ENCODE results near the gene SCFD2. TPM values are rescaled to one million over a fixed set of nuclear protein-coding genes. Genes with fewer than 3 reads are reported as not detected.
A peak's percentile ranks its signal among the peaks of the same experiment; 100 is the strongest.

Gene SCFD2
- polyA plus RNA-seq, 3 donors: 5.4 to 9.4 (median 6.7) TPM

DNA sequence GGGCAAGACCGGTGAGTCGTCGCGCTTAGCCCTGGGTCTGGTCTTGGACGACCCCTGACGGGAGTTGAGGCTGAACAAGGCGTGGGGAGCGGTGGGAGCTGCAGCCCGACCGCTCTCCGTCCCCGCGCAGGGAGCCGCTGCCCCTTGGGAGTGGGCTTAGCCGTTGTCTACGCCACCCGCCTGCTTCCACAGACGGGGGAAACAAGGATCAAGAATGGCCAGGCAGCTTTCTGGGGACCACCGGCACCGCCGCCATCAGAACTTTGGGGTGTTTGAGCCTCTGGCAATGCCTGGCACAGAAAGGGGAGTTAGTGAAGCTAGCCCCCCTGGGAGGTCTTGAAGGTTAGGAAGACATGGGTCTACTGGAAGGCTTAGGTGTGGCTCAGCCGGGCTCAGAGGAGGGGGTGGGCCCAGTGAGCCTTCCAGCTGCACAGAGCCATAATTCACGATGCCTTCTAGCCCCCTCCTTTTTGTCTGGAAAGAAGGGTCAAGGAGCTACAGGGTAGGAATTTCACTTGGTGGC, 503.2 kb downstream of the SCFD2 start:
- H3K9me3 Mint-ChIP-seq: peaks cover 0 to 17% (median 11%) of the 10 kb centered on the region in 7 donors
- peak overlapping the region; percentile 58 for H3K9ac ChIP-seq (ENCODE audit: insufficient read depth, low read length, poor library complexity, severe bottlenecking)
- intact Hi-C loops (cut with micrococcal nuclease): loop anchor here in 1 of 2 donors (5.0 kb wide), 1 partner anchor 150 kb away; no protein-coding TSS in a partner anchor

DNA sequence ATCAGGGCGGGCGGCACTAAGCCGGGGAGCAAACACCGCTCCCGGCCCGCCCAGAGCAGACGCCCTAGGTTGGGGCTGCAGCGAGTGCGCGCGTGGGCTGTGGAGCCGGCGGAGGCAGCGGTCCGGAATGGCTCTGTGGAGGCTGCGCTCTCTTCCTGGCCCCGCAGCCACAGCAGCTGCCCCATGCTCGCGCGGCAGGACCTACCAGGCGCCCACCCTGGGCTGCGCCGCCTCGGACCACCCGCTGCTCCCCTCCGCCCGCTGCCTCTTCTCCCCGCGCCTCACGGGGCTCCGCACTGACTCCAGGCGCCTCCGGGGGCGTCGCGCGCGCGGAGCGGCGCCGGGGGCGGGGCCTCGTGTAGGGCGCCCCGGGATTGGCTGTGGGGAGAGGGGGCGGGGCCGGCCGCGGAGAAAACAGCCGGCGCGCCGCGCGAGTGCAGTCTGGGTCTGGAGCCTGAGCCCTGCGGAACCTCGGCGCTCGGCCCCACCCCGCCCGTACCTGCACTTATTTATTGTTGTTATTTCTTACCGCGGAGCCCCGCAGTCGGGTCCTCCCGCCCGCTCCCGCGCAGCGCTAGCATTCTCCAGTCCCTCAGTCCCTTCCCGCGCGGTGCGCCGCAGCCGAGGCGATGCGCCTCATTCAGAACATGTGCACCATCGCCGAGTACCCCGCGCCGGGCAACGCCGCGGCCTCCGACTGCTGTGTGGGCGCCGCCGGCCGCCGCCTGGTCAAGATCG, 503.8 kb downstream of the SCFD2 start, which contains the start of gene RASL11B:
RASL11B (plus strand) TSS at position 439 of the 738 bp plus-strand sequence; CDS start at position 630, 191 bp downstream.
- Mint-ChIP-seq H3K36me3 (peaks cover 0 to 6% of the 10 kb centered on the region in 2 donors), H3K4me3 (peak within 1 kb of the TSS; percentile 80 to 90), H3K4me1 (peaks cover 6% of the 10 kb centered on the region), H3K27me3 (ENCODE audit: low read depth in 3 of 3) (peaks cover 32 to 35% (median 35%) of the 10 kb centered on the region in 3 donors), H3K9me3 (peaks cover 0 to 23% (median 16%) of the 10 kb centered on the region in 7 donors), H3K27ac (peak within 1 kb of the TSS in 2 of 7 donors; percentile 35 to 78)
- peak; percentile 63 to 72 (median 70) for DNase-seq
- no peaks in the 10 kb centered on the region for H3K36me3 ChIP-seq (replicated peaks in 1 of 2; ENCODE audit: control insufficient read depth in 1 of 2, insufficient read depth in 2 of 2, low read length in 2 of 2)
- no peaks in the 10 kb centered on the region for H4K20me1 ChIP-seq (ENCODE audit: insufficient read depth, low read length)
- peak within 1 kb of the TSS; percentile 89 for H2AFZ ChIP-seq (ENCODE audit: insufficient read depth, low read depth, low read length, poor library complexity, severe bottlenecking)
- H3K79me2 ChIP-seq (ENCODE audit: insufficient read depth, low read length): no peaks in the 10 kb centered on the region
- H3K27me3 ChIP-seq (ENCODE audit: control insufficient read depth in 2 of 2, insufficient read depth in 2 of 2, low read length in 2 of 2): peaks cover 29 to 38% of the 10 kb centered on the region in 2 donors
- no peaks in the 10 kb centered on the region for H3K9me3 ChIP-seq (replicated peaks in 1 of 2; ENCODE audit: control insufficient read depth in 1 of 2, insufficient read depth in 1 of 2, low read length in 2 of 2)
- TF ChIP-seq, protein P1, sequence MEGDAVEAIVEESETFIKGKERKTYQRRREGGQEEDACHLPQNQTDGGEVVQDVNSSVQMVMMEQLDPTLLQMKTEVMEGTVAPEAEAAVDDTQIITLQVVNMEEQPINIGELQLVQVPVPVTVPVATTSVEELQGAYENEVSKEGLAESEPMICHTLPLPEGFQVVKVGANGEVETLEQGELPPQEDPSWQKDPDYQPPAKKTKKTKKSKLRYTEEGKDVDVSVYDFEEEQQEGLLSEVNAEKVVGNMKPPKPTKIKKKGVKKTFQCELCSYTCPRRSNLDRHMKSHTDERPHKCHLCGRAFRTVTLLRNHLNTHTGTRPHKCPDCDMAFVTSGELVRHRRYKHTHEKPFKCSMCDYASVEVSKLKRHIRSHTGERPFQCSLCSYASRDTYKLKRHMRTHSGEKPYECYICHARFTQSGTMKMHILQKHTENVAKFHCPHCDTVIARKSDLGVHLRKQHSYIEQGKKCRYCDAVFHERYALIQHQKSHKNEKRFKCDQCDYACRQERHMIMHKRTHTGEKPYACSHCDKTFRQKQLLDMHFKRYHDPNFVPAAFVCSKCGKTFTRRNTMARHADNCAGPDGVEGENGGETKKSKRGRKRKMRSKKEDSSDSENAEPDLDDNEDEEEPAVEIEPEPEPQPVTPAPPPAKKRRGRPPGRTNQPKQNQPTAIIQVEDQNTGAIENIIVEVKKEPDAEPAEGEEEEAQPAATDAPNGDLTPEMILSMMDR (IDR thresholded peaks at IDR 0.05): peak; percentile 41
- peak within 1 kb of the TSS; percentile 91 for H3K4me2 ChIP-seq (replicated peaks; ENCODE audit: extremely low read depth, low read length, poor library complexity, severe bottlenecking)
- H3K27ac ChIP-seq (ENCODE audit: low read depth in 1 of 2, low read length in 2 of 2): no peak within 1 kb of the TSS
- H3K9ac ChIP-seq (ENCODE audit: insufficient read depth, low read length, poor library complexity, severe bottlenecking): peak within 1 kb of the TSS; percentile 58
- peaks cover 11 to 14% of the 10 kb centered on the region in 2 donors for H3K4me1 ChIP-seq (ENCODE audit: control insufficient read depth in 1 of 2, insufficient read depth in 2 of 2, low read length in 2 of 2)
- intact Hi-C loops (cut with micrococcal nuclease): loop anchor here in 1 of 2 donors (5.0 kb wide), 1 partner anchor 150 kb away; no protein-coding TSS in a partner anchor
- peak within 1 kb of the TSS; percentile 35 to 77 (median 43) for H3K4me3 ChIP-seq (replicated peaks in 1 of 3; ENCODE audit: low read depth in 2 of 3, low read length in 3 of 3)
- under 1% methylated on average over 79 of the region's 94 CpGs for WGBS (ENCODE audit: insufficient coverage)

More for the DNA sequence above, 503.2 kb downstream of the SCFD2 start:
- Histone ChIP-seq H3K4me1 (ENCODE audit: control insufficient read depth in 1 of 2, insufficient read depth in 2 of 2, low read length in 2 of 2) (peaks cover 11 to 14% of the 10 kb centered on the region in 2 donors), H3K27me3 (ENCODE audit: control insufficient read depth in 2 of 2, insufficient read depth in 2 of 2, low read length in 2 of 2) (peaks cover 29 to 38% of the 10 kb centered on the region in 2 donors), H3K4me3 (replicated peaks in 1 of 3; ENCODE audit: low read depth in 2 of 3, low read length in 3 of 3) (peak overlapping the region in 2 of 3 experiments; percentile 43 to 77), H3K4me2 (replicated peaks; ENCODE audit: extremely low read depth, low read length, poor library complexity, severe bottlenecking) (peak overlapping the region; percentile 91), H3K9me3 (replicated peaks in 1 of 2; ENCODE audit: control insufficient read depth in 1 of 2, insufficient read depth in 1 of 2, low read length in 2 of 2) (no peaks in the 10 kb centered on the region), H3K36me3 (replicated peaks in 1 of 2; ENCODE audit: control insufficient read depth in 1 of 2, insufficient read depth in 2 of 2, low read length in 2 of 2) (no peaks in the 10 kb centered on the region), H2AFZ (ENCODE audit: insufficient read depth, low read depth, low read length, poor library complexity, severe bottlenecking) (peak overlapping the region; percentile 89), H4K20me1 (ENCODE audit: insufficient read depth, low read length) (no peaks in the 10 kb centered on the region), H3K79me2 (ENCODE audit: insufficient read depth, low read length) (no peaks in the 10 kb centered on the region), H3K27ac (ENCODE audit: low read depth in 1 of 2, low read length in 2 of 2) (no peak overlapping the region)
- TF ChIP-seq, protein P1 (IDR thresholded peaks at IDR 0.05): no peak
- Mint-ChIP-seq H3K4me1 (peaks cover 6% of the 10 kb centered on the region), H3K27me3 (ENCODE audit: low read depth in 3 of 3) (peaks cover 32 to 37% (median 35%) of the 10 kb centered on the region in 3 donors), H3K27ac (no peak overlapping the region), H3K4me3 (peak overlapping the region; percentile 80 to 90), H3K36me3 (peaks cover 0 to 6% of the 10 kb centered on the region in 2 donors)
- WGBS (ENCODE audit: insufficient coverage): 23% methylated on average over 23 of the region's 23 CpGs
- no peak for DNase-seq
